Mesenchymal stem cell (in vitro differentiated cells and primary cell): ENCODE measurements around the gene SDHA.

ENCODE experiments used
- DNase-seq: peaks from one replicate; pipeline ENCODE4 v3.0.0-alpha.2; 2013
- H2AFZ ChIP-seq: one replicate; pipeline ENCODE4 v1.6.1; 2013; ENCODE audit warnings: low read depth, mild to moderate bottlenecking, control low read depth, inconsistent platforms, low read length, moderate library complexity
- H2AK5ac ChIP-seq: 2 replicates; pipeline ENCODE4 v1.6.1; 2013; ENCODE audit warnings: low read length, moderate library complexity, mild to moderate bottlenecking, inconsistent platforms; ENCODE audit not compliant: severe bottlenecking
- H2BK120ac ChIP-seq: one replicate; pipeline ENCODE4 v1.6.1; 2013; ENCODE audit warnings: low read depth, mild to moderate bottlenecking, inconsistent platforms, low read length, moderate library complexity
- H2BK12ac ChIP-seq, 2 experiments: one replicate each; pipeline ENCODE4 v1.6.1; 2013; ENCODE audit warnings: inconsistent platforms in 2 of 2, low read length in 2 of 2, mild to moderate bottlenecking in 2 of 2, moderate library complexity in 2 of 2, control low read depth in 1 of 2
- H2BK15ac ChIP-seq: one replicate; pipeline ENCODE4 v1.6.1; 2013; ENCODE audit warnings: mild to moderate bottlenecking, low read depth, inconsistent platforms; ENCODE audit not compliant: poor library complexity, severe bottlenecking
- H2BK5ac ChIP-seq: 2 replicates; pipeline ENCODE4 v1.6.1; 2013; ENCODE audit warnings: low read depth, mild to moderate bottlenecking, low read length, control low read depth, inconsistent platforms; ENCODE audit not compliant: poor library complexity, severe bottlenecking
- H3K14ac ChIP-seq, 2 experiments: one replicate each; pipeline ENCODE4 v1.6.1; 2013; ENCODE audit warnings: inconsistent platforms in 2 of 2, low read length in 2 of 2, control low read depth in 1 of 2, mild to moderate bottlenecking in 1 of 2, moderate library complexity in 1 of 2
- H3K18ac ChIP-seq, 2 experiments: one replicate each; pipeline ENCODE4 v1.6.1; 2013; ENCODE audit warnings: inconsistent platforms in 2 of 2, low read length in 2 of 2, control low read depth in 1 of 2, low read depth in 1 of 2, mild to moderate bottlenecking in 1 of 2
- H3K23ac ChIP-seq, 2 experiments: one replicate each; pipeline ENCODE4 v1.6.1; 2013; ENCODE audit warnings: inconsistent platforms in 2 of 2, low read length in 2 of 2, mild to moderate bottlenecking in 2 of 2, moderate library complexity in 2 of 2, control low read depth in 1 of 2
- H3K27ac ChIP-seq: 2 replicates; pipeline ENCODE4 v1.5.1; 2013; ENCODE audit warnings: mild to moderate bottlenecking, moderate library complexity, low read length, control low read depth, inconsistent platforms; ENCODE audit not compliant: poor library complexity, severe bottlenecking
- H3K27me3 ChIP-seq, 2 experiments: 2 replicates each; pipeline versions ENCODE4 v1.6.1 to v1.7.0; 2013; ENCODE audit warnings: low read length in 2 of 2, mild to moderate bottlenecking in 2 of 2, moderate library complexity in 2 of 2, control low read depth in 1 of 2, inconsistent platforms in 1 of 2; ENCODE audit not compliant: control insufficient read depth in 1 of 2, insufficient read depth in 1 of 2
- H3K36me3 ChIP-seq, 2 experiments: 2 replicates each; pipeline versions ENCODE4 v1.6.1 to v1.7.0; 2013; ENCODE audit warnings: low read length in 2 of 2, control low read depth in 1 of 2, inconsistent platforms in 1 of 2, low read depth in 1 of 2, mild to moderate bottlenecking in 1 of 2; ENCODE audit not compliant: insufficient read depth in 2 of 2, control insufficient read depth in 1 of 2
- H3K4ac ChIP-seq, 2 experiments: one replicate each; pipeline ENCODE4 v1.6.1; 2013; ENCODE audit warnings: inconsistent platforms in 2 of 2, low read length in 2 of 2, mild to moderate bottlenecking in 2 of 2, moderate library complexity in 2 of 2, control low read depth in 1 of 2, low read depth in 1 of 2
- H3K4me1 ChIP-seq: 2 replicates; pipeline ENCODE4 v1.6.1; 2013; ENCODE audit warnings: low read depth, low read length, control low read depth; ENCODE audit not compliant: control insufficient read depth, insufficient read depth
- H3K4me2 ChIP-seq: 2 replicates; pipeline ENCODE4 v1.6.1; 2013; ENCODE audit warnings: low read length, mild to moderate bottlenecking, inconsistent platforms; ENCODE audit not compliant: poor library complexity, severe bottlenecking
- H3K4me3 ChIP-seq, 2 experiments: 2 replicates each; pipeline versions ENCODE4 v1.5.1 to v1.7.0; 2013; ENCODE audit warnings: low read length in 2 of 2, mild to moderate bottlenecking in 2 of 2, control low read depth in 1 of 2, low read depth in 1 of 2; ENCODE audit not compliant: insufficient read depth in 1 of 2
- H3K79me1 ChIP-seq: replicated peaks from 2 replicates; pipeline ENCODE4 v1.6.1; 2013; ENCODE audit warnings: mild to moderate bottlenecking, control low read depth, low read length, inconsistent platforms; ENCODE audit not compliant: poor library complexity, severe bottlenecking
- H3K9ac ChIP-seq: 2 replicates; pipeline ENCODE4 v1.7.0; 2013; ENCODE audit warnings: mild to moderate bottlenecking, low read length, moderate library complexity
- H3K9me3 ChIP-seq: 2 replicates; pipeline ENCODE4 v1.7.0; 2013; ENCODE audit warnings: mild to moderate bottlenecking, low read length; ENCODE audit not compliant: control insufficient read depth
- H4K8ac ChIP-seq: one replicate; pipeline ENCODE4 v1.6.1; 2013; ENCODE audit warnings: inconsistent platforms, mild to moderate bottlenecking, low read length, moderate library complexity
- H4K91ac ChIP-seq: one replicate; pipeline ENCODE4 v1.6.1; 2013; ENCODE audit warnings: mild to moderate bottlenecking, low read length, inconsistent platforms
- WGBS: methylation state at CpG from one replicate; pipeline ENCODE4 v1.1.7; 2013; ENCODE audit warnings: mixed read lengths; 5-methylcytosine and 5-hydroxymethylcytosine counted together

The SDHA gene

DNA sequence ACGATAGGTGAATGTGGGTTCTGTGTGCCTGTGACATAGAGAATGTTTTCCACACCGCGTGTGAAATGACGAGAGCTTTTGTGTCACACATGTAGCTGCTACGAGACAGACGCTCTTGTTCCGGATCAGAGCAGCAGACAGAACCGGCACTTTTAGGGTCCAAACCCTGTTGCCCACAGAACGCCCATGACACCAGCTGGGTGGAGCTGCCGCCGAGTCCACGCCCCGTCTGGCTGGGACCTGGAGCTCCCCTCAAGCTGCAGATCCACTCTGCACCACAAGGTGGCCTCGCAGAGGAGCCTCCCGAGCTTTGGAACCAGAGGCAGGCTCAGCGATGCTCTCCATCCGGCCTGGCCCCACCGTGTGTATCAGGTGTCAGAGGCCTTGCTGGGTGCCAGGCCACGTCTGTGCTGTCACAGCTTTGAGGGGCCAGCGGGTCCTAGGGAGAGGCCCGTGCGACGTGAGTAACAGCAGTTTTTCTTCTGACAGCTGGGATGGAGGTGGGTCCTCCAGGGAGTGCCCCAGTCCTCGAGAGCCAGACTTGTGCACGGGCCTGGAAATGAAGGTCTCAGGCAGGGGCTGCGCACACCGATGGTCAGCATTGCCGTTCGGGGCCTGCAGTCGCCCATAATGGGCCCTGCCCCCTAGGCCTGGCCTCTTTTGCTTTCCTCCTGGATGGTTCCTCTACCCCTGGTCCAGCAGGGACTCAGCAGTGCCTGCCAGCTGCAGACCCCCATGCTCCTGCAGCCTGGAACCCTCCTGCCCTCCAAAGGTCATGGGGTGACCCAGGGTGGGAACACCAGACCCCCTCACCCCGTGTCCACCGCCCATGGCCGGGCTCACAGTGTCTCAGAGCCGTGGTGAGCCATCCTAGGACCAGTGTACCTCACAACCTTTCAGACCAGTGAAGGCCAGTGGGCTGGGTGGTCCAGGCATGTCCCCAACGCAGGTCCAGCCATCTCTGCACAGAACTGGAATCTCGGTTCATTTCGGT, 29.3 kb upstream of the SDHA start:
- Histone ChIP-seq H3K4me1 (peaks cover 11% of the 10 kb centered on the region), H2AFZ (no peak overlapping the region), H3K23ac (no peak overlapping the region), H3K14ac (no peak overlapping the region), H3K4me3 (peak overlapping the region in 1 of 2 experiments; percentile 50), H4K8ac (peak overlapping the region; percentile 86), H3K18ac (no peak overlapping the region), H3K27ac (no peak overlapping the region), H3K79me1 (no peaks in the 10 kb centered on the region), H2BK12ac (no peak overlapping the region), H3K9me3 (no peaks in the 10 kb centered on the region), H2BK15ac (no peak overlapping the region), H3K36me3 (peaks cover 0 to 11% of the 10 kb centered on the region in 2 experiments), H3K4ac (peak overlapping the region in 1 of 2 experiments; percentile 36), H3K27me3 (peaks cover 0 to 48% of the 10 kb centered on the region in 2 experiments), H2BK120ac (no peak overlapping the region), H4K91ac (no peak overlapping the region), H3K9ac (peak overlapping the region; percentile 41), H2BK5ac (no peak overlapping the region), H2AK5ac (no peak overlapping the region), H3K4me2 (no peak overlapping the region)
- DNase-seq, result peak; percentile 81
- WGBS, result 45% methylated on average over 37 of the region's 37 CpGs

DNA sequence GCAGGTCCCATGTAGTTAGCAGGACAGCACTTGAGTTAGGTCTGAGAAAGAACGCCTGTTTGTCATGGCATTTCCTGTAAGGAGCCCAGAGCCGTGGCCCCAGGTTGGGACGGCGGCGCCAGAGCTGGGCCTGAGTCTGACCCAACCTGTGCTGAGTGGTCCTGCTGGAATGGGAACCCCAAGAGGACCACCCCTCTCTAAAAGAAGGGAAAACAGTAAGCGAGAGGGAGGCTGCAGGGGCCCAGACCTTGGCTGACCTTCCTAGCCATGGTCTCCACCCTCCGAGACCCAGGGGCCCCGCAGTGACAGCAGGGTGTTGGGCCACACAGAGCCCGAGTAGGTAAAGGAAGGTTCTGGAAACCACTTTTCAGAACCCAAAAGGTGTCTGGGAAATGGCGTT, 28.6 kb upstream of the SDHA start:
- Histone ChIP-seq H4K91ac (no peak overlapping the region), H3K4me1 (peaks cover 11% of the 10 kb centered on the region), H2BK15ac (no peak overlapping the region), H2BK5ac (no peak overlapping the region), H3K27me3 (peaks cover 0 to 52% of the 10 kb centered on the region in 2 experiments), H3K79me1 (no peaks in the 10 kb centered on the region), H3K9me3 (no peaks in the 10 kb centered on the region), H3K4me3 (no peak overlapping the region), H2AFZ (no peak overlapping the region), H2AK5ac (no peak overlapping the region), H3K23ac (no peak overlapping the region), H3K4me2 (no peak overlapping the region), H2BK12ac (no peak overlapping the region), H3K18ac (no peak overlapping the region), H3K4ac (no peak overlapping the region), H3K9ac (no peak overlapping the region), H3K14ac (no peak overlapping the region), H2BK120ac (no peak overlapping the region), H3K36me3 (peaks cover 0 to 11% of the 10 kb centered on the region in 2 experiments), H3K27ac (no peak overlapping the region), H4K8ac (no peak overlapping the region)
- 83% methylated on average over 7 of the region's 10 CpGs for WGBS
- no peak for DNase-seq

DNA sequence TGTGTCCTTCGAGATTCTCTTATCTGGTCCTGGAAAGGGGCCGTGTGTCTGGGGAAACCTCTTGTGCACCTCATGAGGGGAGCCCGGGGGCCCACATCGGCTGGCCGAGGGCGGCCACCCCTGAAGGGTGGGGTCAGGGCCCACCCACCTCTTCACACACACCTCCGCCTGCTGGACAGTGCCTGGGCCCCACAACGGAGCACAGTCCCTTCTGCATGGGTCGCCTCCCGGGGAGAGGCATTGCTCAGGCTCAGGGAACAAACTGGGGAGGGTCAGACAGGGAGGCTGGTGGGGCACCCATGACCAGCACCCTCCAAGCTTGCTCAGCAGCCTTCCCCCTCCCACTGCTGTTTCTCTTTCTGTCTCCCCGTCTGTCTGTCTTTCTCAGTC, 28.1 kb upstream of the SDHA start:
- peaks cover 0 to 16% of the 10 kb centered on the region in 2 experiments for H3K36me3 ChIP-seq
- no peak overlapping the region for H3K14ac ChIP-seq
- H3K9me3 ChIP-seq, result no peaks in the 10 kb centered on the region
- no peak overlapping the region for H3K4ac ChIP-seq
- H3K79me1 ChIP-seq, result no peaks in the 10 kb centered on the region
- H3K4me2 ChIP-seq, result no peak overlapping the region
- no peak overlapping the region for H2BK15ac ChIP-seq
- H4K8ac ChIP-seq, result no peak overlapping the region
- 80% methylated on average over 11 of the region's 11 CpGs for WGBS
- H3K9ac ChIP-seq, result no peak overlapping the region
- no peak for DNase-seq
- H4K91ac ChIP-seq, result no peak overlapping the region
- H3K4me1 ChIP-seq, result peaks cover 11% of the 10 kb centered on the region
- no peak overlapping the region for H2AK5ac ChIP-seq
- H3K18ac ChIP-seq, result no peak overlapping the region
- H3K4me3 ChIP-seq, result no peak overlapping the region
- no peak overlapping the region for H2BK5ac ChIP-seq
- no peak overlapping the region for H2AFZ ChIP-seq
- H2BK12ac ChIP-seq, result no peak overlapping the region
- peaks cover 0 to 48% of the 10 kb centered on the region in 2 experiments for H3K27me3 ChIP-seq
- no peak overlapping the region for H3K27ac ChIP-seq
- no peak overlapping the region for H3K23ac ChIP-seq
- H2BK120ac ChIP-seq, result no peak overlapping the region

DNA sequence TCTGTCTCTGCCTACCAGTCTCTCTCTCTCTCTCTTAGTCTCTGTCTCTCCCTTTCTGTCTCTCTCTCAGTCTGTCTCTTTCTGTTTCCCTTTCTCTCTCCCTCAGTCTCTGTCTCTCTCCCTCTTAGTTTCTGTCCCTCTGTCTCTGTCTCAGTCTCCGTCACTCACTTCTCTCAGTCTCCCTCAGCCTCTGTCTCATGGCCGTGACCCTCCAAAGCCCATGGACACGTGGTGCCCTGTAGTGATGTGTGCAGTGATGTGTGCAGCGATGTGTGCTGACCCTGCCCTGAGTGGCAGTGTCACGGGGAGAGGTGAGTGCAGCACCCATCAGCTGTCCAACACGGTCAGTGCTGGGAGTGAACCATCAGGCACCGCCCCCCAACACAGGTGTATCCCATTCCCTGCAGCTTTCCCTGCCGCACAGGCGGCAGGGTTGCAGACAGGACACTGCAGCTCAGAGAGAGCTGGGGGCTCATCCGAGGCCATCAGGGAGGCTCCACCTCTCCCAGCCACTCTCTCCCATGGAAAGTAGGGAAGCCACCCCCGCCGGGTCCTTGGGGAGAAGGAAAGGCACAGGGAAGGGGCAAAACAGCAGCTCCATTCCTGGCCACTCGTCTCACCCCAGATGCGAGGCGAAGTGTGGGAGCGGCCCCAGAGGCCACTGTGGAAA, 27.6 kb upstream of the SDHA start:
- Histone ChIP-seq H4K8ac (no peak overlapping the region), H2BK120ac (no peak overlapping the region), H3K79me1 (peaks cover 3% of the 10 kb centered on the region), H2BK15ac (no peak overlapping the region), H3K27ac (no peak overlapping the region), H3K4me3 (no peak overlapping the region), H2AFZ (no peak overlapping the region), H3K9me3 (no peaks in the 10 kb centered on the region), H2BK12ac (no peak overlapping the region), H2AK5ac (no peak overlapping the region), H4K91ac (no peak overlapping the region), H3K4me1 (peaks cover 11% of the 10 kb centered on the region), H3K9ac (no peak overlapping the region), H3K4me2 (no peak overlapping the region), H3K14ac (no peak overlapping the region), H3K36me3 (peaks cover 0 to 16% of the 10 kb centered on the region in 2 experiments), H3K27me3 (peaks cover 0 to 44% of the 10 kb centered on the region in 2 experiments), H2BK5ac (no peak overlapping the region), H3K18ac (no peak overlapping the region), H3K23ac (no peak overlapping the region), H3K4ac (no peak overlapping the region)
- WGBS, result 91% methylated on average over 14 of the region's 16 CpGs
- DNase-seq, result no peak
